GM21529 (cell line): ENCODE measurements around the gene TEX12.
"Not testable (repeated sequence)": the region's sequence is repeated elsewhere in the genome, so short reads cannot be mapped to it uniquely, and the experiment has no call there.

Experiments
- ATAC-seq: cut with Tn5 transposase; IDR thresholded peaks from one replicate; pipeline ENCODE4 v1.9.1; 2021; ENCODE audit not compliant: unreplicated experiment

Gene TEX12, protein sequence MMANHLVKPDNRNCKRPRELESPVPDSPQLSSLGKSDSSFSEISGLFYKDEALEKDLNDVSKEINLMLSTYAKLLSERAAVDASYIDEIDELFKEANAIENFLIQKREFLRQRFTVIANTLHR

GRCh38 chr11:112167145-112167544 lies at the start of gene TEX12:
TEX12 (plus strand) TSS chr11:112167372; CDS start chr11:112169269, 1,897 bp downstream.
- no peak for ATAC-seq

DNA sequence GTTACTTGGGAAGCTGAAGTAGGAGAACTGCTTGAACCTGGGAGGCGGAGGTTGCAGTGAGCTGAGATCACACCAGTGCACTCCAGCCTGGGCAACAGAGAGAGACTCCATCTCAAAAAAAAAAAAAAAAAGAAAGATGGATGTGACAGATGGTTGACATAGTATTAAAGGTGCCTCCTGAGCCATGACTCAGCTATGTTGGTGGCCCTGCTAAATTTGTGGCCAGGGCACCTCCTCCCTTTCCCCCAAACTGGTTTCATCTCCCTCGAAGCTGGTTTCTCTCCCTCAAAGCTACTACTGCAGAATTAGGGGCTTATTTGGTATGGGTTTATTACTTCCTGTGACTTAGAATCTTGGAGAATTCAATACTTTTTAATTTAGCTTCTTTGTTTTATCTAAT lies 49.0 kb upstream of the TEX12 start:
- no peak for ATAC-seq

DNA sequence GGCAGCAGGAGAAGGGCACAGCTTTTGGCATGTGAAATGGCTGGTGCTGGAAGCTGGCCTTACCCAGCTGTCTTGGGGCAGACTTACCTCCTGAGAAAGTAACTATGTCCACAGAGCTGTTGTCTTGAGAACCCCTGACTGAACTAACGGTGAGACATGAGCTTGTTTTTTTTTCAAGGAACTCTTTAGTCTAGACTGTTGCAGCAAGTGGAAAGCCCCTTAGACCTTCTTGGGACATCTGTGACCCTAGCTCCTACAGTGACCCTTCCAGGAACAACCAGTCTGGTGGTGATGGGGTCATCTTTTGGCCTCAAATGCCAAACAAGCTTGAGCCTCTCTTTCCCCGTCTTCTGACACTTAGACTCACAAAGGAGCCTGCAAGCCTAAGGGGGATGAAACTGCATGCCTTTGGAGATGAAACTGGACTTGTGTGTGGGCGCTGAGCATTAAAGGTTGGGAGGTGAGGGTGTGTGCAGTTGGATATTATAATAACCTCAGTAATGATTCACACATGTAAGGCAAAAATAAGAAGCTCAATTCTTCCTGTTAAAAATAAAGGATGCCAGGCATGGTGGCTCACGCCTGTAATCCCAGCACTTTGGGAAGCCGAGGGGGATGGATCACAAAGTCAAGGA lies 45.1 kb upstream of the TEX12 start:
- no peak for ATAC-seq

DNA sequence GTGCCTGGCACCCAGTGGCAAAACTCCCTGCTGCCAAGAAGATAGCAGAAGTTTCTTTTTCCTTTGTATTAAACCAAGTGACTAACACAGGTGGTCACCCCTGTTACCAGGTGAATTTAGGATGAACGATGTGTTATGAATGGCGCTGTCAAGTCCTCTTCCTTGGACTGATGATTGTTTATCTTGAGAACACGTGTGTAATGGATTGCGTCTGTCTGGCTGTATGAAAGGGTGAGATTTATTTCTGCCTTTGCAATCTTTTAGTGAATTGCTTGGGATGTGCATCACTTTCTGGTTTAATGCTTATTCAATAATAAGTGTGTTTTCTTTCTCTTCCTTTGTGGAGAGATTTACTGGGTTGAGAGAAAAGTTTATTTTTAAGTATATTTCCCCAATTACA lies 44.0 kb upstream of the TEX12 start:
- ATAC-seq: no peak

DNA sequence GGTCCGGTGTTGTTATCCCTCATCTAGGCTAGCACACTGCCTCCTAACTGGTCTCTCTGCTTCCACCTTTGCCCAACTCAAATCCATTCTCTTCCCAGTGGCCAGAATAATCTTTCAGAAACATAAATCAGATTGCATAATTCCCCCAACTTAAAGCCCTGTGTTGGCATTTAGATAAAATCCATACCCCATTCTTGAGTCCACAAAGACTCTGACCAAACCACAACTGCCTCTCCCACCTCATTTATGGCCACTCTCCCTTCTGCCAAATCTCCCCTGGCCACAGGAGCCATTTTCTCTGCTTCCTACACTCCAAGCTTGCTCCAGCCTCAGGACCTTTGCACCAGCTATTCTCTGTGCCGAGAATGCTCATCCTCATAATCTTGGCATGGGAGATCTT lies 40.1 kb upstream of the TEX12 start:
- no peak for ATAC-seq

- no peak for ATAC-seq
Observed at GRCh38 chr11:112128483-112129121, 38.6 kb upstream of the TEX12 start.

DNA sequence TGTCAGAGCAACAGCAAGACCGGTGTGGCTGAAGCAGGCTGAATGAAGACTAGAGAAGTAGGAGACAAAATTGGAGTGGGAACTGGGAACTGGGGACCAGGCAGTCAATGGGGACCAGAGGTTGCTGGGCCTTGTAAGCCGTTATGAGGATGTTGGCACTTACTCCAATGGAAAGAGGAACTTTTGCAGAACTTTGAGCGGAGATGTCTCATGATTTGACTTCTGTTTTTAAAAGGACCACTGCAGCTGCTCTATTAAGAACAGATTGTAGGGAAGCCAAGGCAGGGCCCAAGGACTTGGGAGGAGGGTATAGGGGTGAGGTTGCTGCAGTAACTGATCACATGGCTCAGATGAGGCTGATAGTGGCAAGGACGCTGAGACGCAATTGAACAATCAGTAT lies 37.5 kb upstream of the TEX12 start:
- no peak for ATAC-seq

- ATAC-seq: no peak
Observed at GRCh38 chr11:112132737-112133136, 34.4 kb upstream of the TEX12 start.

GRCh38 chr11:112134473-112134872 lies 32.7 kb upstream of the TEX12 start:
- no peak for ATAC-seq

- no peak for ATAC-seq
Observed at GRCh38 chr11:112143597-112143996, 23.6 kb upstream of the TEX12 start.

DNA sequence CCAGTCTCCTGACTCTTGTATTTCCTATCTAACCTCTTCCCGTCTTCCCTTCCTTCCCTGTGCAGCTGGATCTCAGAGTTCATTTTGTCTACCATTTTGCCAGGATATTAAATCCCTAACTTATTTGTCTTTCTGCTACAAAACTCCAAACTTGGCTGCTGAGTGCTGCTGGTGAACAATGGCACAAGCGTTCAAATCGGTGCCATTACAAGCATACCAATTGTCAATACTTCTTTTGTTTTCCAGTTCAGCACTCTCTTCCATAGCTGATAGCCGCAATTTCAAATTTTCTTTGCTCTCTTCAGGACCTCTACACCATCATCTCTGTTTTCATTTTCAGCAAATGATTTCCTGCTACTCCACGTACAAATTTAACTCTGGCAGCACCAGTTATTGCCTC lies 16.7 kb upstream of the TEX12 start:
- ATAC-seq: no peak

DNA sequence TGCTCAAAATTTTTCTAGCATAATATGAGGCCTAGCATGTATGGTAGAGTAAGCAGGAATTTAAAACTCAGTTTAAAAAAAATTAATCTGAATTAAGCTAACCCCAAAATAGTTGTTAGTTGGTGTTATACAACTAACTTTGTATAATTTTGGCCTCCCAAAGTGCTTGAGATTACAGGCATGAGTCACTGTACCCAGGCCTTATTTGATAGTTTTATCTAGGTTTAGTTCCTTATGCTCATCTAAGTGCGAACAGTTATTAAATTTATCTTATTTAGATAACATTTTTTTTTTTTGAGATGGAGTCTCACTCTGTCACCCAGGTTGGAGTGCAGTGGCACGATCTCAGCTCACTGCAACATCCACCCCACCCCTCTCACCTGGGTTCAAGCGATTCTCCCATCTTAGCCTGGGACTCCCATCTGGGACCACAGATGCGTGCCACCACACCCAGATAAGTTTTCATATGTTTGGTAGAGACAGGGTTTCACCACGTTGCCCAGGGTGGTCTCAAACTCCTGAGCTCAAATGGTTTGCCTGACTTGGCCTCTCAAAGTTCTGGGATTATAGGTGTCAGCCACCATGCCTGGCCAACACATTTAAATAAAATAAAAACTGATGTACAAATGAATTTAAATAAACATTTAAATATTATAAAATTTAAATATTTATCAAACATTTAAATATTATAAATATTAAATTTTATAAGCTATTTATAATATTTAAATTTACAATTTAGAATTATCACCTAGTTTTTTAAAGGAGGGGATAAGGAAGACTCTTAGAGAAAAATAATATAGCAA lies 10.8 kb upstream of the TEX12 start:
- ATAC-seq: no peak

DNA sequence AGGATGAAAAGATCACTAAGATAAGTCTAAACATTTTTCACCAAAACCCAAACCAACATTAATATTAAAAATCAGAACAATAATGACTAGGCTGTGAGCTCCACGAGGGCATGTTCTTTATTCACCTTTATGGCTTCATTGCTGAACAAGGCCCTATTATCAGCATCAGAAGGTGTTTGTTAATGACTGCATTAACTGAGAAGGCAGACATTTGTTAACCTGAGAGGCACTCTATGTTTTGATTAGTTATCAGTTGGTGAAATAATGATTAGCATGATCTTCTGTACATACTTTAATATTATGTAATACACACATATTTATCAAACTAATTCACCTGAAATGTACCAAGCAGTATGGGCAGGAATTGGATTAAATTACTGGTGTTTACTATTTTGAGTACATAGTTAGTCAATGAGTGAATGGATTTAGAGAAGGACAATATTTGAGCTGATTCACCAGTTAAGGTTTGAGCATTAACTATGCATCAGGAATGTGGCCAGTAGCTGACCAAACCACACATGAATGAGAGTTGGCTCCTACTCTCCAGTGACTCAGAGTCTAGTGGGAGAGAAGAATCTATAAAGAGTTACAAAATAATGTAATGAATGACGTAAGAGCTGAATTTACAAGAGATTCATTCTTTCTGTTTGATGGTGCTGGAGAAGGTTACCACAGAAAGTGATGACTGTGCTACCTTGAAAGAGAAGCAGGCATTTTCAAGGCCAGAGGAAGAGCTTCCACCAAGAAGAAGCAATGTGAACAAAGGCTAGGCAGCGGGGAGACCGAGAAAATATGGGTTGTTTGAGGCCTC lies 10.0 kb upstream of the TEX12 start:
- ATAC-seq: no peak

DNA sequence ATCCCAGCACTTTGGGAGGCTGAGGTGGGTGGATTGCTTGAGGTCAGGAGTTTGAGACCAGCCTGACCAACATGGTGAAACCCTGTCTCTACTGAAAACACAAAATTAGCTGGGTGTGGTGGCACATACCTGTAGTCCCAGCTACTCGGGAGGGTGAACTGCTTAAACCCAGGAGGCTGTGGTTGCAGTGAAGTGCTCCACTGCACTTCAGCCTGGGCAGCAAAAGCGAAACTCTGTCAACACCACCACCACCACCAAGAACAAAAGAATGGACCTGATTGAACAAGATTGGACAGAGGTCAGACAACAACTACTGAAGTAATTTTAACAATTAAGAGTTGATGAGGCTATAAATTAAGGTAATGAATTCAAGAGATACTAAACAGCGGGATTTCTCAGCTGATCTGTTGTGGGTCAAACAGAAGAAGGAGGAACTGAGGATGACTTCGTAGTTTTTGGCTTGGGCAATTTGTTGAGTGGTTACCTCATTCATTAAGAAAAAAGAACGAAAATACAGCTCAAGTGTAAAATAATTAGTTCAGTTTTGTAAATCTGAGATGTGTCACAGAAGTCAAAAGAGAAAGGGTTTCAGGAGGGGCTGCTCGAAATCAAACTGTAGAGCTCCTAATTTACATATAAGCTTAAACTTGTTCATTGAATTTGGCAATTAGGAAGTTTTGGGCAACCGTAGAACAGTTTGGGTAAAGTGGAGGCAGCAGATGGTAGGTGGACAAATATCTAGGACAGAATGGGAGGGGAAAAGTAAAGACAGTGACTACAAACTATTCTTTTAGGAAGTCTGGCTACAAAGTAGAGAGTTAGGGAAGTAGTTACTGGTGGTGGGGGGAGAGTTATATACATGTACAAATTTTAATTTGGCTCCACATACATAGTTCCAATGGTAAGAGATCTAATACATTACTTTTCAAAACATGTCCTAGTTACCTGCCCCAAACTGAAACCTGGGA lies 7.8 kb upstream of the TEX12 start:
- ATAC-seq: no peak

- ATAC-seq: no peak
Observed at GRCh38 chr11:112160091-112160848, 6.9 kb upstream of the TEX12 start.

GRCh38 chr11:112161012-112161411 lies 6.2 kb upstream of the TEX12 start:
- no peak for ATAC-seq

GRCh38 chr11:112162200-112162599 lies 5.0 kb upstream of the TEX12 start:
- ATAC-seq: not testable (repeated sequence)

DNA sequence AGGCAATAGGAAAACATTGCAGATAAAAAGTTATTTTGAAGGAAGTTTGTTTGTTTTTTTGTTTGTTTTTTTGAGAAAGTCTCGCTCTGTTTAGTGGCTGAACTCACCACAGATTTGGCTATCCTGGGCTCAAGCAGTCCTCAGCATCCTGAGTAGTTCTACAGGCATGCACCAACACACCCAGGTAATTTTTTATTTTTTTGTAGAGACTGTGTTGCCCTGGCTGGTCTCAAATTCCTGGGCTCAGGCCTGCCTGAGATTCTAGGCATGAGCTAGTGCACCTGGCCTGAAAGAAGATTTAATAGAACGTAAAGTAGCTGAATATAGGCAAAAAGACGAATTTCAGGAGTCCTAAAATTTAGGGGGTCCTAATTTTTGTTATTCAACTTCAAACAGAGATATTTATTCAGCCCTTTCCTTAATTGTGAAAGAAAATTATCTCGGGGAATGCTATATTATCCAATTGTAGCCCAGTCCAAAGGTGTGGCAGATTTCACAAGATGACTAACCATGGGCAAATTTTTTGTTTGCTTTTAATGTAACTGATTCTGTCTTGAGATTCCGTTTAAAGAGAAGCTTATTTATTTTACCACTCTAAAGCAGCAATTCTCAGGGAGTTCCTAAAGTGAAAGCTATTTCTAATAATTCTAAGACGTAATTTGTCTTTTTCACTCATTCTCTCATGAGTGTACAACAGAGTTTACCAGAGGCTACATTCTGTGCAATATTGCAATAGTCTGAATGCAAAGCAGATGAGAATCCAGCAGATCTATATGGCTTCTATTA lies 4.2 kb upstream of the TEX12 start:
- ATAC-seq: no peak
